T-helper 1 cell (primary cell): ENCODE measurements around the gene OVOL1.
A peak's percentile ranks its signal among the peaks of the same experiment; 100 is the strongest.

Experiments
- DNase-seq, 5 donors: peaks; one replicate each; pipeline ENCODE4 v3.0.0-alpha.2; 2012 to 2020

Gene OVOL1

GRCh38 chr11:65778431-65778900, 8.4 kb upstream of the OVOL1 start:
- DNase-seq: no peak

GRCh38 chr11:65778901-65779668, 7.8 kb upstream of the OVOL1 start:
- DNase-seq: no peak

GRCh38 chr11:65779669-65779918, 7.3 kb upstream of the OVOL1 start:
- DNase-seq: no peak

GRCh38 chr11:65779919-65780769, 6.7 kb upstream of the OVOL1 start:
- peak; percentile 51 to 84 (median 65) for DNase-seq

- peak; percentile 56 to 75 (median 64) for DNase-seq
These were observed 6.1 kb upstream of the OVOL1 start, which contains the start of gene AP5B1 for GRCh38 chr11:65780770-65781151. AP5B1 (minus strand) TSS chr11:65780976; CDS start chr11:65780591, 385 bp downstream.

GRCh38 chr11:65781152-65781961, 5.5 kb upstream of the OVOL1 start:
- no peak for DNase-seq

- DNase-seq: no peak
These were observed 4.7 kb upstream of the OVOL1 start for GRCh38 chr11:65781962-65782815.

GRCh38 chr11:65782816-65783228, 4.0 kb upstream of the OVOL1 start:
- DNase-seq: no peak

GRCh38 chr11:65785319-65786007, 1.4 kb upstream of the OVOL1 start:
- DNase-seq: no peak

- no peak for DNase-seq
These were observed 666 bp upstream of the OVOL1 start for GRCh38 chr11:65786008-65786785.

GRCh38 chr11:65787649-65788622, 1.1 kb downstream of the OVOL1 start:
- no peak for DNase-seq

- DNase-seq: no peak
These were observed 2.0 kb downstream of the OVOL1 start for GRCh38 chr11:65788821-65789220.

GRCh38 chr11:65789230-65790103, 2.6 kb downstream of the OVOL1 start:
- DNase-seq: no peak

- no peak for DNase-seq
These were observed 3.4 kb downstream of the OVOL1 start for GRCh38 chr11:65790104-65790901.

- DNase-seq: no peak
These were observed 4.2 kb downstream of the OVOL1 start for GRCh38 chr11:65790902-65791650.

GRCh38 chr11:65791719-65792213, 4.9 kb downstream of the OVOL1 start:
- DNase-seq: peak in 1 of 5 donors; percentile 23

- no peak for DNase-seq
These were observed 5.6 kb downstream of the OVOL1 start for GRCh38 chr11:65792456-65792855.
